OCI-LY1 (cell line): ENCODE data around the gene TRIM66.

Experiments used
- H2AFZ ChIP-seq: fragments of 200-600 bp; sonication (generic), shearing (Covaris generic); 2 replicates; pipeline ENCODE4 v1.6.0; 2014; ENCODE audit warnings: antibody characterized with exemption, mild to moderate bottlenecking, low read length
- H3F3A ChIP-seq: fragments of 200-600 bp; sonication (generic), shearing (Covaris generic); 2 replicates; pipeline ENCODE4 v1.6.0; 2014; ENCODE audit warnings: mild to moderate bottlenecking, antibody characterized with exemption, low read length, moderate library complexity; ENCODE audit not compliant: insufficient read depth
- H3K27ac ChIP-seq: fragments of 200-600 bp; sonication (generic); 2 replicates; pipeline ENCODE4 v1.5.1; 2014; ENCODE audit warnings: low read length, mixed run types, mild to moderate bottlenecking, low read depth; ENCODE audit not compliant: poor library complexity, severe bottlenecking
- H3K27me3 ChIP-seq: fragments of 200-600 bp; sonication (generic); 2 replicates; pipeline ENCODE4 v1.6.0; 2014; ENCODE audit warnings: antibody characterized with exemption, mild to moderate bottlenecking, low read length, moderate library complexity; ENCODE audit not compliant: insufficient read depth
- H3K36me3 ChIP-seq: fragments of 200-600 bp; sonication (generic); 2 replicates; pipeline ENCODE4 v1.6.1; 2014; ENCODE audit warnings: mild to moderate bottlenecking, antibody characterized with exemption, low read length, moderate library complexity, mixed read lengths; ENCODE audit not compliant: insufficient read depth
- H3K4me1 ChIP-seq: fragments of 200-600 bp; sonication (generic); 2 replicates; pipeline ENCODE4 v1.5.1; 2014; ENCODE audit warnings: mild to moderate bottlenecking, low read length, moderate library complexity; ENCODE audit not compliant: insufficient read depth, severe bottlenecking
- H3K4me2 ChIP-seq: fragments of 200-600 bp; sonication (generic), shearing (Covaris generic); 2 replicates; pipeline ENCODE4 v1.6.1; 2014; ENCODE audit warnings: low read length
- H3K4me3 ChIP-seq: fragments of 200-600 bp; sonication (generic); 2 replicates; pipeline ENCODE4 v1.5.1; 2014; ENCODE audit warnings: low read length, low read depth, mild to moderate bottlenecking, mixed read lengths; ENCODE audit not compliant: poor library complexity, severe bottlenecking
- H3K79me2 ChIP-seq: fragments of 200-600 bp; shearing (Covaris generic); 2 replicates; pipeline ENCODE4 v1.6.1; 2016; ENCODE audit warnings: mixed run types, low read length, mixed read lengths; ENCODE audit not compliant: insufficient read depth
- H3K9ac ChIP-seq: fragments of 200-600 bp; sonication (generic), shearing (Covaris generic); 2 replicates; pipeline ENCODE4 v1.6.1; 2014; ENCODE audit warnings: mild to moderate bottlenecking, low read length, mixed read lengths
- H3K9me2 ChIP-seq: fragments of 200-600 bp; sonication (generic), shearing (Covaris generic); 2 replicates; pipeline ENCODE4 v1.6.1; 2014; ENCODE audit warnings: low read depth, mild to moderate bottlenecking, low read length, mixed read lengths
- H3K9me3 ChIP-seq: fragments of 200-600 bp; shearing (Covaris generic); 2 replicates; pipeline ENCODE4 v1.6.1; 2014; ENCODE audit warnings: low read length, mixed read lengths
- H4K20me1 ChIP-seq: fragments of 200-600 bp; sonication (generic), shearing (Covaris generic); 2 replicates; pipeline ENCODE4 v1.6.0; 2016; ENCODE audit warnings: mild to moderate bottlenecking, low read length; ENCODE audit not compliant: insufficient read depth
- CTCF ChIP-seq: fragments of 200-600 bp; sonication (generic), shearing (Covaris generic); IDR thresholded peaks from 2 replicates; pipeline ENCODE4 v1.5.1; 2017; ENCODE audit warnings: mild to moderate bottlenecking, antibody characterized with exemption, low read length, moderate library complexity, mixed read lengths
- EZH2 ChIP-seq: fragments of 200-600 bp; sonication (generic), shearing (Covaris generic); IDR thresholded peaks from 2 replicates; pipeline ENCODE4 v1.8.0; 2017; ENCODE audit warnings: borderline replicate concordance, mixed run types, mild to moderate bottlenecking, antibody characterized with exemption, low read length, moderate library complexity, mixed read lengths

TRIM66 gene

GRCh38 chr11:8615291-8616032, 67.0 kb downstream of the TRIM66 start:
- H3K9ac ChIP-seq = no peak overlapping the region
- no peak overlapping the region for H2AFZ ChIP-seq
- no peaks in the 10 kb centered on the region for H3K4me1 ChIP-seq
- H3K4me3 ChIP-seq = no peak overlapping the region
- H3K79me2 ChIP-seq = no peaks in the 10 kb centered on the region
- no peak overlapping the region for H3K27ac ChIP-seq
- no peaks in the 10 kb centered on the region for H3K9me3 ChIP-seq
- no peaks in the 10 kb centered on the region for H3K9me2 ChIP-seq
- H3F3A ChIP-seq = no peaks in the 10 kb centered on the region
- no peaks in the 10 kb centered on the region for H4K20me1 ChIP-seq
- peaks cover 12% of the 10 kb centered on the region for H3K36me3 ChIP-seq
- H3K4me2 ChIP-seq = no peak overlapping the region
- H3K27me3 ChIP-seq = no peaks in the 10 kb centered on the region
- TF ChIP-seq CTCF = no peak
- no peak for TF ChIP-seq EZH2

GRCh38 chr11:8614497-8614896, 68.0 kb downstream of the TRIM66 start:
- Histone ChIP-seq H3K36me3 (peaks cover 12% of the 10 kb centered on the region), H3K9ac (no peak overlapping the region), H3K79me2 (no peaks in the 10 kb centered on the region), H3K4me1 (no peaks in the 10 kb centered on the region), H3K4me2 (no peak overlapping the region), H4K20me1 (no peaks in the 10 kb centered on the region), H2AFZ (no peak overlapping the region), H3K27ac (no peak overlapping the region), H3F3A (no peaks in the 10 kb centered on the region), H3K9me3 (no peaks in the 10 kb centered on the region), H3K27me3 (no peaks in the 10 kb centered on the region), H3K4me3 (no peak overlapping the region), H3K9me2 (no peaks in the 10 kb centered on the region)
- TF ChIP-seq EZH2 = no peak
- no peak for TF ChIP-seq CTCF

GRCh38 chr11:8613036-8613435, 69.4 kb downstream of the TRIM66 start:
- H3K4me2 ChIP-seq = no peak overlapping the region
- no peak overlapping the region for H3K9ac ChIP-seq
- no peak overlapping the region for H3K4me3 ChIP-seq
- H4K20me1 ChIP-seq = no peaks in the 10 kb centered on the region
- H3K9me3 ChIP-seq = no peaks in the 10 kb centered on the region
- H3K36me3 ChIP-seq = peaks cover 12% of the 10 kb centered on the region
- H3F3A ChIP-seq = no peaks in the 10 kb centered on the region
- H3K9me2 ChIP-seq = no peaks in the 10 kb centered on the region
- no peak overlapping the region for H2AFZ ChIP-seq
- TF ChIP-seq EZH2 (no peak), CTCF (no peak)
- H3K4me1 ChIP-seq = no peaks in the 10 kb centered on the region
- no peaks in the 10 kb centered on the region for H3K27me3 ChIP-seq
- no peak overlapping the region for H3K27ac ChIP-seq
- H3K79me2 ChIP-seq = no peaks in the 10 kb centered on the region
